Measurements from ENCODE around the gene PDE8B.

PDE8B gene

GRCh38 chr5:77192441-77193050 lies 17.9 kb upstream of the PDE8B start:
- no peak for DNase-seq

- DNase-seq, result no peak
Observed at GRCh38 chr5:77194762-77195161, 15.7 kb upstream of the PDE8B start.

DNA sequence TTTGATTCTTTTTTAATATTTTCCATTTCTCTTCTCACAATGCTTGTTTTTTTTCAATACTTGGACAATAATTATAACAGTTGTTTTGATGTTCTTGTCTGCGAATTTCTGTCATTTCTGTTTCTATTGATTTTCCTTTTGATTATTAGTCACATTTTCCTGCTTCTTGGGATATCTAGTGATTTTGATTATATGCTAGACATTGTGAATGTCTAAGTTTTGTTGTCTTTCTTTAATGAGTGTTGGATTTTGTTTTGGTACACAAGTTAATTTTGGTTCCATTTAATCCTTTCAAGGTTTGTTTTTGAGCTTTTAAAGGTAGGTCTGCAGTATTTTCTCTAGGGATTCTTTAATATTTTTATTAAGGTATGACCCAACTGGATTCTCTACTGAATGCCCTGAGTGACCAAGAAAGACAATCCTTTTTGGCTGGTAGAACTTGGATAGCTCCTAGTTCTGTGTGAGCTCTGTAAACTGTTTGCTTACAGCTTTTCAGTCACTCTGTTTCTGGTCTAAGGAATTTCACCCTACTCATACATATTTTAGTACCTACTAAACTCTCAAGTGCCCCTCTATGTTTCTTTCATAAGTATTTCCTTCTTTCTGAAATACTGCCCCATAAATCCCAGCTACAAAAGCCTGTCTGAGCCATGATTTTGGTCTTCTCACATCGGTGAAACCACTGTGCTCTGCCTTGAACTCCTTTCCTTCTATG lies 12.5 kb upstream of the PDE8B start:
- no peak for DNase-seq

- no peak for DNase-seq
Observed at GRCh38 chr5:77200663-77201062, 9.8 kb upstream of the PDE8B start.

GRCh38 chr5:77202145-77202544 lies 8.3 kb upstream of the PDE8B start:
- DNase-seq, result no peak

DNA sequence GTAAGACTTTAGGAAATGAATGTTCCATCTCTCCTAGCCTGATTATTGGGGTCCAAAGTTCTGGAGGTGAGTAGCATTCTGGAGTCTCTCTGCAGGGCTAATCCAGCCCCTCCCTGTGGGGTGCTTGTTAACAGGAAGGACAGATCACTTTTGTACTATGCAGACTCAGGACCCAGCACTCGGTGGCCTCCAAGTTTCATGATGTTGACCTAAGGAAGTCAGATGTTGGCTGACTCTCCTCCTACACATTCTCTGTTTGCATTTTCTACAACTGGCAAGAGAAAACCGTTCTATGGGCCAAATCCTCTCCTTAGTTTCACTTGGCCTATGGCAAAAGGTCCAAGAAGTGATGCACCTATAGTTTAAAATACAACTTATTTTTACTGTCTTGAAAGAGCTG lies 5.5 kb upstream of the PDE8B start:
- no peak for DNase-seq

- no peak for DNase-seq
Observed at GRCh38 chr5:77208507-77209163, 1.8 kb upstream of the PDE8B start.

- DNase-seq, result no peak
Observed at GRCh38 chr5:77209495-77210090, 887 bp upstream of the PDE8B start.

DNA sequence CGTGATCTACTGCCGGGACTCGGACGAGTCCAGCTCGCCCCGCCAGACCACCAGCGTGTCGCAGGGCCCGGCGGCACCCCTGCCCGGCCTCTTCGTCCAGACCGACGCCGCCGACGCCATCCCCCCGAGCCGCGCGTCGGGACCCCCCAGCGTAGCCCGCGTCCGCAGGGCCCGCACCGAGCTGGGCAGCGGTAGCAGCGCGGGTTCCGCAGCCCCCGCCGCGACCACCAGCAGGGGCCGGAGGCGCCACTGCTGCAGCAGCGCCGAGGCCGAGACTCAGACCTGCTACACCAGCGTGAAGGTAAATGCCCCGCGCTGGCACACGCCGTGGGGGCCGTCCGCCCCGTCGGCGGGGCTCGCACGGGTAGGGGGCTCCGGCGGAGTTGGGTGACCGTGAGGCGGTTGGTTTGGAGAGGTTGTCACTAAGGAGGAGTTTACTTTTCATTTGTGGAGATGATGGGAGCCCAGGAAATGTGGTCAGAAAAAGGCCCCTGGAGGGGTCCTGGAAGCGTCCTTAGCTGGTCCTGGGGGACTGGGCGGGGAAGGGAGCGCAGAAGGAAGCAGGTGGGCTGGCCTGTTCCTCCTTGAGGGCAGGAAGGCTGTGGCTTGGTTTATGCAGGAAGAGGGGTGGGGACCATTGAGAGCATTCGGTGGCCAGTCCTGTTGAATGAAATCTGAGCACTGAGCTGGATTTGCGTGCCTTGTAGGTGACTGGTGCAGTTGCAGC lies 647 bp downstream of the PDE8B start:
- no peak for DNase-seq

DNA sequence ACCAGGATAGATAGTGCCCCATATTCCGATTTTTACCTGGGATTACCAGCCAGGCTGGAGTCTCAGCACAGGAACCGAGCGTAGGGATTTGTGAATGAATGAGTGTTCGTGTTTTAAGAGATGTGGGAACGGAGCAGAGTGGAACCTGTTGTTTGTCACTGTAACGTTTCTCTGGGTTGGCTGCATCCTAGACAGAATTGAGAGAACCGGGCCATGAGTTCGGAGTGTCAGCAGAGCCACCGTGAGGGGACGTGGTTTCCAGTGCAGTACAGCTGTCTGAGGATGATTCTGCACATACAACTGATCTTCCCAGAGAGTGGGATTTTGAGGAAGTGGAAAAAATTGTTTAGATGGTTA lies 1.2 kb downstream of the PDE8B start:
- no peak for DNase-seq

- no peak for DNase-seq
Observed at GRCh38 chr5:77213601-77214000, 3.1 kb downstream of the PDE8B start.

DNA sequence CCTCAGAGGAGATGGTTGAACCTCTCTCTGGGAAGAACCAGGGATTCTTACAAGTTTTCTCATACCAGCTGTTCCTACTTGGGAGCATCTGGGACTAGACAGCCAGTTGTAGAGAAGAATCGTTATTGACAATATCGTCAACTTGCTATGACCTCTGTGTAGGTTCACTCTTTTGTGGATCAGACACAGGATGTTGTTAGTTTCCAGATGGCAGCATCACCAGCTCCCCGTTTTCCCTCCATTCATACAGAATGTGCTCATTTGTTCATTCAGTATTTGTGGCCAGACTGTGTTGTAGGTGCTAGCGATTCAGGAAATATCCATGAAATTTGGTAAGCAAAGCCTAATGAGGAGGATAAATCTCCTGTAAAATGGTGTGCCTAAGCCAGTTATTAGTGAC lies 3.7 kb downstream of the PDE8B start:
- DNase-seq, result no peak

GRCh38 chr5:77218263-77218662 lies 7.8 kb downstream of the PDE8B start:
- DNase-seq, result no peak

GRCh38 chr5:77221115-77221514 lies 10.6 kb downstream of the PDE8B start:
- no peak for DNase-seq

GRCh38 chr5:77222722-77223121 lies 12.2 kb downstream of the PDE8B start:
- no peak for DNase-seq

GRCh38 chr5:77223653-77224052 lies 13.2 kb downstream of the PDE8B start:
- no peak for DNase-seq

GRCh38 chr5:77224672-77225355 lies 14.3 kb downstream of the PDE8B start:
- DNase-seq, result no peak

GRCh38 chr5:77225531-77225930 lies 15.1 kb downstream of the PDE8B start:
- no peak for DNase-seq

GRCh38 chr5:77229887-77230286 lies 19.4 kb downstream of the PDE8B start:
- no peak for DNase-seq

- DNase-seq, result no peak
Observed at GRCh38 chr5:77230727-77231470, 20.4 kb downstream of the PDE8B start.

DNA sequence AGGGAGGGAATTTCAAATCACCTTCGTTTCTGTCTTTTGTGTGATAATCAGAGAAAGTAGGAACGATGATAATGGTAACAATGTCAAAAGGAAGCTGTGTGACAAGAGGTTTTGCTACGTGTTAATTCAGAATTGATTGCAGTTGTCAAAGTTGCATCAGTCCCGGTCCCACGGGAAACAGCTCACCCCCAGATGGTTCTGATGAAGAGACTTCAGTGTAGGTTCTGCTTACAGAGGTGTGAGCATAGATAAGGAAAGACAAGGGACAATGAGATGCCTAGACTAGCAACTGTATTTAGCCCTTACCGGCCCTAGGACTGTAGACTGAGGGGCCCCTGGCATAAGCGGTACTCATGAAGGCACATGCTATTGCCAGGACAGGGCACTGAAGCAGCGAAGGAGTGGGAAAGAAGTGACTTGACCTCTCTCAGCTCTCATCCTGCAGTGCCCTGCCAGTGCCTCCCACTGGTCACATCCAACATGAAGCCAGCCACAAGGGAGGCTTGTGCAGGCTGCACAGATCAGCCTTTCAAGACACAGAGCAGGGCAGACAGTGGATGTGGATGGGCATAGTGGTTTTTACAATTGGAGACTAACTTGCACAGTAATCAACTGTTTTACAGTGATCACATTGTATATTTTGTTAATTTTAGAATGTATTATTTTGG lies 21.1 kb downstream of the PDE8B start:
- DNase-seq, result no peak

All from effector CD4-positive, alpha-beta T cell (primary cell).